Fibroblast of lung (primary cell): Measurements from ENCODE around the gene RER1.

Experiments used
- CTCF ChIP-seq, 2 donors: IDR thresholded peaks in 1 of 2; conservative IDR thresholded peaks in 1 of 2; 1 replicate in 1 of 2; 2 replicates in 1 of 2; pipeline ENCODE4 v1.5.1; 2011 to 2012; ENCODE audit warnings: low read length in 2 of 2, control low read depth in 1 of 2, inconsistent platforms in 1 of 2, low read depth in 1 of 2, mild to moderate bottlenecking in 1 of 2
- EZH2 ChIP-seq: IDR thresholded peaks from 2 replicates; pipeline ENCODE4 v1.5.1; 2012; ENCODE audit warnings: low read length, control low read depth, mild to moderate bottlenecking; ENCODE audit errors: missing control alignments

GRCh38 chr1:2400950-2401649 is 9.5 kb downstream of the RER1 start:
- TF ChIP-seq CTCF (conservative IDR thresholded peaks at IDR 0.05 in 1 of 2, IDR thresholded peaks at IDR 0.05 in 1 of 2; ENCODE audit: low read depth in 1 of 2, low read length in 2 of 2) (no peak), EZH2 (no peak)
